HG03097 (cell line): ENCODE measurements around the gene TMEM207.

Experiments
- ATAC-seq: cut with Tn5 transposase; IDR thresholded peaks from one replicate; pipeline ENCODE4 v1.9.1; 2021; ENCODE audit not compliant: unreplicated experiment, low FRiP score

The TMEM207 gene

DNA sequence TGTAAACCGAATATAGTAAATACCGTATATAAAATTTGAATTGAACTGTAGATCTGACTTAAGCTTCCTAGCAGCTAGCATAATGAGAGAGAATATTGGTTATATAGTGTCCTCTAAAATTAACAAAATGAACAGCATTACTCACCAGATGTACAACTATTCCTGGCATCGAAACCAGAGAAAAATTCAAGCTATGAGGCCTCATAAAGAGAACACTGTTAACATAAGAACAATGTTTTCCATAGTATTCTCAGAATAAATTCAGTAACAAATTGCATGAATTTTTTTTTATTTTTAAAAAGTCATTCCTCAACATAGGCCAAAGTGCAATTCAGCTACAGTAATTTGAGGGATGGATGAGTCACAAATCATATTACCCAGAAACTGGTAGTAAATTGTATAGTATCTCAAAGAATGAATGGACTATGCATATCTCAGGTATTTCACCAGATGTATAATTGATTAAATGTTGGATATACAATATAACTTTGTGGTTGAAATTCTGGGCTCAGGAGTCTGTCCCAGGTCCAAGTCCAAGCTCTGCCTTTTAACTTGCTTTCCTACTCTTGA lies 5.0 kb downstream of the TMEM207 start:
- no peak for ATAC-seq

DNA sequence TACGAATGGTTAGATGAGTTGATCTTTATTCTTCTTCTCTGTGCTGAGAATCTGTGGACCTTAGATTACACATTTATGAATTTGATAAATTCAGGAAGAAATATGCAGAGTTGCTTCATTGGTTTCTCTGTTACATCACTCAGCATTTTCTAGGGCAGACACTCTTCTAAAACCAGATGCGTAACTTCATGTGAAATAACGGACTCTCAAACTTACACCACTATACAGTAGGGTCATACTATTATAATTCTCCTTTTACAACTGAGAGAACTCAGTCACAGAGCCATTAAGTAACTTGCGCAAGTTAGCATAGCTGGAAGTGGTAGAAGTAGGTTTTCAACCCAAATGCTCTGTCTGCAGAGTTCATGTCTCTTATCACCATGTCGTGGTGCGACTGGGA lies 5.7 kb downstream of the TMEM207 start:
- no peak for ATAC-seq

DNA sequence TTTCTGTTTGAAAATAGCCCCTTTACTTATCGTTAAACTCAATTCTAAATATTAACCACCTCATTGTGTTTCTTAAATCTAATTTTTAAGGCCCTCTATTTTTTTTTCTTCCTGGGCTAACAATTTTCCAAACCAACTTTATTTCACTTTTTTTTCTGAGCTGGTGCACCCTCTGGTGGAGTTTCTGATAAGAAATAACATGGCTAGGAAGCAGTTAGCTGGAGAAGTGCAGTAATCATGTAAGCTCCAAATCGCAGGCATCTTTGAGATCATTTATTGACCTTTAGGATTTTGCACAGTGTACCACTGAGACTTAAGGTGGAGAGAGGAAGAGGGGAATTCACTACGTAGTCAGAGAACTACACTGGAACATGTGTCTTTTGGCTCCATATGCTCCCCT lies 6.4 kb downstream of the TMEM207 start:
- no peak for ATAC-seq

DNA sequence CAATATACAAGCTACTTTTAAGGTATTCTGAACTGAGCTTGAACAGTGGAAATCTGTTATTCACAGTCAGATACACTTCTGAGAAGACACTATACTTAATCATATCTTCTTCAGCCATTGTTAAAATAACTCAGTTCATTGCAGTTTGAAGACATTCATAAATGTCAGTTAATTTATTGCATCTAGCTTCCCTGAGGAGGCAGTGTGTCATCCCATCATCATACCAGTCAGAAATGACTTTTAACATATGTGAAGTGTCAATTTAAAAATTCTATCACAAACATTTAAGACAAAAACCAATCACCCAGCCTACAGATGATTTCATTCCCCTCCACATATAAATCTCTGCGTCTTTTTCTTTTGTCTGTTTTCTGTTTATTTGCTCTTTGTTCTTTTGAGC lies 7.5 kb downstream of the TMEM207 start:
- no peak for ATAC-seq

DNA sequence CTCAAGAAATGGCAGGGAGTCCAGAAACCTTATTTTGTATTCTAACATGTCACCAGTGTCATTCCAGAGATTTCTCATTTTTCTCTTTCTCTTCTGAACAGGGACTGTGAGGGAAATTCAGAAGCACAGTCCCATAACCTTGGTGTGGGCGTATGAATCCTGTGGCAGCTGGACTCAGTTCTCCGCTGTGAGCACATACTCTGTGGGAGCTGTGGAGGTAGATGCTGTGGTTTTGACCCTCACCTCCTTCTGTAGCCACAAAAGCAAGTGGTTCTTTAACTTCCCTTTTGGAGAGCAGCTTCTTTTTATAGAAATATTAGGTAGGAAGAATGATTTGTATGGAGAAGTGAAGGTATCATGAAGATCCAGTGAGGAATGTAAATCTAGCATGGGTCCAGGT lies 13.4 kb downstream of the TMEM207 start:
- no peak for ATAC-seq

DNA sequence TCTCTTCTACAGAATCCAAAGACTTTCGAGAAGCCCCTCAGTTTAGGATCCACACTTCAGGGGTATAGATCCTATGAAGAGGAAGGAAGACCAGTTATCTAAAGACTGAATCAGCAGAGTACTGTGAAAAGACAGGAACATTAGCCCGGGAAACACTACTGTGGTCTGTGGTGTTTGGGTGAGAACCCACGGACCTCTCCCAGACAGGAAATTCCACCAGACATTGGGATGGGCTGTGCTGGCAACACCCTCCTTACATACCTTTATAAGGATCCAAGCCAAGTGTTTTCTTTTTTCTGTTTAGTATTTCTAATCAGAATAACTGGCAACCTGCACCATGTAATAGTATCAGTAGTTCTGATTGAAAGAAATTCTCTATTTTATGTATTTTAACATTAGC lies 14.1 kb downstream of the TMEM207 start:
- no peak for ATAC-seq

DNA sequence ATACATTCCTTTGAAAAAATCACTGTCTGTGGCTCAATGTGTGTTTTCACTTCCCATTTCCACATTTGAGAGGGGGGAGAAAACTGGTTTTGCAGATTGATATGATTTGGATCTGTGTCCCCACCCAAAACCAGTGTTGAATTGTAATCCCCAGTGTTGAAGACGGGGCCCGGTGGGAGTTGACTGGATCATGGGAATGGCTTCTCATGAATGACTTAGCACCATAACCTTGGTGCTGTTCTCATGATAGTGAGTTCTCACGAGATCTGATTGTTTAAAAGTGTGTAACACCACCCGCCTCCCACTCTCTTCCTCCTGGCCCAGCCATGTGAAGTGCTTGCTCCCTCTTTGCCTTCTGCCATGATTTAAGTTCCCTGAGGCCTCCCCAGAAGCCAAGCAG lies 16.1 kb downstream of the TMEM207 start:
- ATAC-seq = no peak

DNA sequence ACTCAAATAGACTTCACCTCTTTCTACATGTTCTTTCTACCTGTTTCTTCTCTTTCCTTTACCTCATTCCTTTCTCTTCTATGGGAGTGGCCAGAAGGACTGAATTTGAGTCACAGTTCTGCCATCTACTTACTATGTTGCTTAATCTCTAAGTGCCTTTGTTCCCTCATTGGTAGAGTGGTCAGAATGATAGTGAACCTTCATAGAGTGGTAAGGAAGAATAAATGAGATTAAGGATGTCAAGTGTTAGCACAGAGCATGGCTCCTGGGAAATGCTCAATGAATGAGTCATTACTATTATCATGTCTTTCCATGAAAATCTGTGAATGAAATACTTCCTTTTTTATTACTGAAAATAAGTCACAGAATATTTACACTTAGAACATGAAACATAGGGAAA lies 17.5 kb downstream of the TMEM207 start:
- ATAC-seq = no peak

DNA sequence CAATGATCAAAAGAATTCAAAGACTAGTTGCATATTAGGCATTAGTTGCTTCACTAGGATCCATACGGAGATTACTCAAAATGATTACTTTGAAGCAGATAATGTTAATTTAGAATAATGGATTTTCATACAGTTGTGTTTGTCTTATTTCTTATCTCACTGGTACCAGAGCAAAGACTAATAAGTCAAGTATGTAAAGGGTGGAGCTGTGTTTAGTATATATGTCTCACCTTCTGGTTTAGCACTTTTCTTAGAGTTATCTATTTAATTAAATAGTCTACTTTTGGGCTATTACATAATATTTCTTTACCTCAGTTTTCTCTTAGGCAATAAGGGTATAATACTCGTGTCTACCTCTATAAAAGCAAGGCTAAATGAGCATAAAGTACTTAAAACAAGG lies 18.8 kb downstream of the TMEM207 start:
- ATAC-seq = no peak

DNA sequence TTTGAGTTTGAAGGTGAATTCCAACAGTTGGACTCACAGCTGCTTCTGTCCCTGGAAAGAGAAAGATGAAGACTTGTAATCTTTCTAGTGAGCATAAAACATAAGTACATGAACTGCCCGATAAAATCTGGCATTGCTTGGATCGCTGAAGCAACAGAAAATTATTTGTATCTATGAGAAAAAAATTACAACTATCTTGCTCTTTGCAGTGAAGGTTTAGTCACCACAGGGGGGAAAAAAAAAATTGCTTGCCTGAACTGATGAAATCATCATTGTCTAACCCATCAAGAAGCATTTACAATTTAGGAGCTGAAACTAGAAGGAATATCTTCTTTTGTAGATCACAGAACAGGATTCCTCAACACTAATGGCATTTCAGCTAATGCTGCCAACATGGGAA lies 20.0 kb downstream of the TMEM207 start:
- ATAC-seq = no peak

DNA sequence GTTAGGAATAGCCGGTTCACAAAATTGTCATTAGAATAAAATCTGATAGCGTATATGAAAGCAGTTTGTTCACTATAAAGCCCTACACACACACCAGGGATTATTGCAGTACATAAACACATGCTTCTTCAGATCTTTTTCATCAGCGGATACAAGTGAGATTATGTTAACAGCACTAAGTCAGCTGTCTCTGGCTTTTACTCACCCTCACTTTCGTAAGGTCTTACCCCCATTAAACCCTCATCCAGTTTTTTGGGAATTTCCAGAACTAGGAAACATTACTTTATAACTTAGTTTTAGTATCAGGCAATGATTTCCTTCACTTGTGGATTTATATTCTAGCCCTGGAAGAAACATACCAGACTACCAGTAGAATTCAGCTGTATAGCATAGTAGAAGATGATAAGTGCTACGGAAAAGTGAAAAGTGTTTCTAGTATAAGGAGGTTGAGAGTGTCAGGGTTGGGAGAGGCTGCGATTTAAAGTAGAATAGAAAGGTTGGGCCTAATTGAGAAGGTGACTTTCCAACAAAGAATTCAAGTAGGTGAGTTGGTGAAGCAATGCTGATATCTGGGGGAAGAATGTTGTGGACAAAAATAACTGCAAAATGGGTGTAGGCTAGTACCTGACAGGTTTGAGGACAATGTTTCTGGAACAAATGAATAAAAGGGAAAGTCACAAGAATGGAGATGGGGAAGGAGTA lies 22.7 kb downstream of the TMEM207 start:
- ATAC-seq = no peak

DNA sequence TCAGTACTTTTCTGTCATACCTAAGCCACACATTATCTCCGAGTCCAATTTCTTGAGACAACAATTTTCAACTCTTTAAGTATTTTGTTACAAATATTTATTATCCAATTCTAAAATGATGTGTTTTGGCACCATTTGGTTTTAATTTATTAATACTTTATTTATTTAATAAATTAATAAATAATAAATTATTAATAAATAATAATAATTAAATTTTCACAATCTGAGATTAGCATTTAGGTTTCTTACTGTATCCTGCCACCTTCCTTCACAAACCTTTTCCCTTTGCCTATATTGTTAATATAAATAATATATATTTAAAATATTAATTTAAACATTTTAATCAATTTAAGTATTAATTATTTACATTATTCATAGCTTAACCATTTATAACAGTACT lies 23.9 kb downstream of the TMEM207 start:
- no peak for ATAC-seq

DNA sequence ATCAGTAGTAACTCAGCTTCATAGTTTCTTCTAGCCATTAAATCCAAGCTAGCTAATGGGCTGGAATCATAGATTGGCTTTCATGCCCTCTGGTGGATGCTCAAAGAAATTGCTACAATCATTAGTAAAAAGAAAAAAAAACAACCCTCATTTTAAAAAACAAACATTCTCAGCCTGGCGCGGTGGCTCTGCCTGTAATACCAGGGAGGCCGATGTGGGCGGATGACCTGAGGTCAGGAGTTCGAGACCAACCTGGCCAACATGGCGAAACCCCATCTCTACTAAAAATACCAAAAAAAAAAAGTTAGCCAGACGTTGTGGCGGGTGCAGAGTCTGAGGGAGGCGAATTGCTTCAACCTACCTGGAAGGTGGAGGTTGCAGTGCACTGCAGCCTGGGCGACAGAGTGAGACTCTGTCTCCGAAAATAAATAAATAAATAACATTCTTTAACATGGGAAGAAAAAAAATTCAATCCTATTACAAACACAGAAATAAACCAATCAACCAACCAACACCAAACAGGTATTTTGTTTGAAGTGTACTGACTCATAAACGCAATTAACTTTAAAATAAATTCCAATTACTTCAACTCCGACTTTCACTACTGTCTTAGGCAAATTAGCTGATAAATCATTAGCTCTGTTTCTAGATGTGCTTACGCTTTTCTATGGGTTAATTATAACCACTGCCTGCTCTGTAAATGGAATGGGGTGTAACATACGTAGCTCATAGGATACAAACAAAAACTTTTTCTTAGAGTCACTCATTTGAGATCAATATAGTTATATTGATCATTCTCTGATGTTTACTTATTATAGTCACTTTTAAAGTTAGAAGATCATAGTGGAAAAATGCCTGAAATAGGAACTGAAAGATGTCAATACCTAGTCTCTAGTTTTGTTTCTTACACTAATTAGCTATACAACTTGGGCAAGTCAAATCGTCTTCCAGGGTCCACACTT lies 24.9 kb downstream of the TMEM207 start:
- ATAC-seq = peak; percentile 53

DNA sequence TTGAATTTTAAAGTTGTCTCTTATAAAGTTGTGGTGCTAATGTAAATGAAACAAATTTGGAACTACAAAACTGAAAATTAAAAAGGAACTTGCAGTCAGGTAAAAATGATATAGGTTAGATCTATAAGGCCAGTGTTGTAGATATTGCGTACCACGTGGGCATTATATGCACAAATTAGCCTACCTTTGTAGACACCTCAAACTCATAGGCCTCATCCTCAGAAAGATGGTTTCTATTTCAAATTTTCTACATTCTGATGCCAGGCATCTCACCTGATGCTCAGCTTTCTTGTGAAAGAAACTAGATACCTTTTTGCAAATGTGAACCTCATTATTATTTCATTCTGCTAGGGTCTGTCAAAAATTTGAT lies 25.6 kb downstream of the TMEM207 start:
- no peak for ATAC-seq

DNA sequence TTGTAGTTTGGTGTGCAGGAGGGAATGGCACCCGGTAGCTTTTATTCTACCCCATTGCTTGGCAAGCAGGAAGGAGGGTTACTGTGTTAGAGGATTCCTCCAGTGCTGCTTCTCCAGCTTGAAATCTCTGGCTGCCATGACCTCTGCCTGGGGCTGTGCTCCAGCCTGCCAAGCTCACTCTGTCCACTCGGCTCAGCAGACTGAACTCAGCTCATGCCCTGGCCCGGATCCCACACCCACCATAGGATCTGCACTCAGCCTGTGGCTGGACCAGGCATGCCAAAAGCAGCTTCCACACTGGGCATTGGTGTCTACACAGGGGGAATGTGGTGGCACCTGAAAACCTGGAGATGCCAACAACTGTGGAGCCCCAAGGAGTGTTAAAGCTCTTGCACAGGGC lies 35.4 kb downstream of the TMEM207 start:
- ATAC-seq = no peak

DNA sequence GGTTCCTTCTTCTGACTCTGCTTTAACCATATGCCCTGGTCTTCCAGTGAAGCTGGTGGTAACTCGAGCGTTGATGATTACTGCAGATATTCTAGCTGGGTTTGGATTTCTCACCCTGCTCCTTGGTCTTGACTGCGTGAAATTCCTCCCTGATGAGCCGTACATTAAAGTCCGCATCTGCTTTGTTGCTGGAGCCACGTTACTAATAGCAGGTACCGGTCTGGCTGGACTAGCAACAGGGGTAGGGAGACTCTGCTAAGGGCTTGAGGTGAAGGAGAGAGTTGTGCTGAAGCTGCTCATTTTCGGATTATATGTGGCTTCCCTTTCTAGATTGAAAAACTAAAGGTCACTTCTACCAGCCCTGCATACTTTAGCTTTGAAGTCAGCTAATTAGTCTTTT lies 45.0 kb downstream of the TMEM207 start:
- no peak for ATAC-seq

DNA sequence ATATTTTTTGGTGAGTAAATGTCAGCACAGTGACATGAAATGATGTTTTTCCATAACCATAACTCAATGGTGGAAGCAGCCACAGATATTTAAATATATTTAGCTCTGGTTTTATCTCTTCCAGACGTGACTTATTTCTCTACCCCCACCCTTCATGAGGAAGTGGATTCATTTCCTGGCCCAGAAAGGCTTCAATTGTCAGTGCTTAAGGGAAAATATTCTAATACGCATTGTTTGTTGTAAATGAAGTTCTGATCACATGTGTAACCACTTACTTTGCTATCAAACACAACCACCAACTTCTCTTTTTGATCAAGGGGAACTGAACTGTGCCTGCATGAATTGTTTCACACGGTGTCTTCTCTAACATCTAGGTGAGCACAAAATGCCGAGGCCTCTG lies 47.7 kb downstream of the TMEM207 start:
- no peak for ATAC-seq

DNA sequence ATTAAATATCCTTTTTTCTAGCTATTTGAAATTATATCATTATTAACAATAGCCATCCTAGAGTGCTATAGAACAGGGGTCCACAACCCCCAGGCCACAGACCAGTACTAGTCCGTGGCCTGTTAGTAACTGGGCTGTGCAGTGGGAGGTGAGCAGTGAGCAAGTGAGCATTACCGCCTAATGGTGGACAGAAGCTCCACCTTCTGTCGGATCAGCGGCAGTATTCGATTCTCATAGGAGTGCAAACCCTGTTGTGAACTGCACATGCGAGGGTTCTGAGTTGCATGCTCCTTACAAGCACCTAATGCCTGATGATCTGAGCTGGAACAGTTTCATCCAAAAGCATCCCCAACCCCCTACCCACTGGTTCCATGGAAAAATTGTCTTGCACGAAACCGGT lies 50.0 kb downstream of the TMEM207 start:
- ATAC-seq = no peak

DNA sequence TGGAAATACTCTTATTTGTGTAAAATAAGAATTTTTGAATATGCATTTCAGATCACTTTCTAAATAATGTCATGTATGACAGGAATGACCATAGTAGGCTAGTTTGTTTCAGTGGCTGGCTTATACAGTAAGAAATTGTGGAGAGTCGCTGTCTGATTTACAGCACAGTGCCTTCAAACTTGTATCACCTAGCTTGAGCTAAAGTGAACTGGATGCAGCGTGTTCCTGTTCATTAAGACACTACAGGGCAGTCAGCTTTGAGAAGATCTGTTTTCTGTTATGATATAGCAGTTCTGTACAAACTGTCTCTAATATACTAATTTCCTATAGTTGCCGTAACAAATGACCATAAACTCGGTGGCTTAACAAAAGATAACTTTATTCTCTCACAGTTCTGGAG lies 51.8 kb downstream of the TMEM207 start:
- no peak for ATAC-seq

DNA sequence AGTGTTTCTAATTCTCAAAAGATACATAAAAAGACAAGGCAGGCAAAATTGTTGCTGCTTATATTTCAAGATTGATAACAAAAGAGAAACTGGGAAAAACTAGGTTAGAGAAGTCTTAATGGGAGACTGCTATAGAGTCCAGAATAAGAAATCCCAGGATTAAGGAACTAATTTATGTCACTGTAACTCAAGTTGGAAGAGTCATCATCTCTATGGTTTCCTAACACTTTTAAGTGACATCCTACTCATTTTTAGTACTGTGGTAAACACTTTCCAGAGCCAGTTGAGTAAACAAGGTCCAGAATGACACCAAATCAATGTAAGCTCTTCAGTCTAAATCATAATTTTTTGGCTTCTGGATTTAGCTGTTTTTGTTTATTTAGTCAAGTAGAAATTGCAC lies 53.7 kb downstream of the TMEM207 start:
- ATAC-seq = no peak

DNA sequence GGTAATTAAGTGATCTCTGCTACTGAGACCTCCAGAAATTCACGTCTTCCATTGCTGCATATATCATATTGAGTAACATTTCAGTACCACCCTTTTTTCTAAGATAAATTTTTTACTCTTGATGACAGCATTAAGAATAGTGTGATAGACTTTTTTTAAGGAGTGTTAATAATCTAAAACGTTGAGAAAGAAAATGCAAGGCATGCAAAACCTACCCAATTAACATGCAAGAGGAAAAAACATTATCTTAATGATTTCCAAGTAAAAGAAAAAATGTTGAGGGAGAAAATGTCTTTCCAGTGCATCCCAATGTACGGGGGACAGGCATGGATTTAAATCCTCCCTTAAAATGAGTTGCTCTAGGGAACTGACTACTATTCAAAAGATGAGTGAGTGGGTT lies 61.0 kb downstream of the TMEM207 start:
- no peak for ATAC-seq
